H9 (cell line): ENCODE results near the gene MPL. TPM values are rescaled to one million over a fixed set of nuclear protein-coding genes. Genes with fewer than 3 reads are reported as not detected.

Experiments used
- DNase-seq: peaks from one replicate; pipeline ENCODE4 v3.0.0-alpha.2; 2017
- H2AFZ ChIP-seq: one replicate; pipeline ENCODE4 v1.6.1; 2013; ENCODE audit warnings: mild to moderate bottlenecking, low read length, control low read depth, moderate library complexity
- H2AK5ac ChIP-seq: 2 replicates; pipeline ENCODE4 v1.6.1; 2013; ENCODE audit warnings: low read length, control low read depth, mixed read lengths; ENCODE audit not compliant: insufficient read length
- H2BK120ac ChIP-seq: one replicate; pipeline ENCODE4 v1.6.1; 2013; ENCODE audit warnings: low read depth, mild to moderate bottlenecking, low read length, control low read depth, inconsistent platforms; ENCODE audit not compliant: poor library complexity, severe bottlenecking
- H2BK12ac ChIP-seq: 2 replicates; pipeline ENCODE4 v1.6.1; 2013; ENCODE audit warnings: low read length, control low read depth, mixed read lengths, low read depth; ENCODE audit not compliant: insufficient read length
- H2BK15ac ChIP-seq: 2 replicates; pipeline ENCODE4 v1.6.1; 2013; ENCODE audit warnings: low read depth, low read length, control low read depth
- H2BK20ac ChIP-seq: one replicate; pipeline ENCODE4 v1.6.1; 2013; ENCODE audit warnings: low read depth, mild to moderate bottlenecking, low read length, control low read depth, inconsistent platforms; ENCODE audit not compliant: poor library complexity, severe bottlenecking
- H2BK5ac ChIP-seq: 2 replicates; pipeline ENCODE4 v1.6.1; 2013; ENCODE audit warnings: low read length, control low read depth, mixed read lengths; ENCODE audit not compliant: insufficient read length
- H3K14ac ChIP-seq: 2 replicates; pipeline ENCODE4 v1.6.1; 2013; ENCODE audit warnings: low read length, control low read depth; ENCODE audit not compliant: insufficient read depth
- H3K18ac ChIP-seq: 2 replicates; pipeline ENCODE4 v1.6.1; 2013; ENCODE audit warnings: low read depth, mild to moderate bottlenecking, mixed read lengths, low read length, control low read depth; ENCODE audit not compliant: insufficient read length
- H3K23ac ChIP-seq: 2 replicates; pipeline ENCODE4 v1.6.1; 2013; ENCODE audit warnings: low read length, control low read depth, mixed read lengths, low read depth; ENCODE audit not compliant: insufficient read length
- H3K23me2 ChIP-seq: 2 replicates; pipeline ENCODE4 v1.6.1; 2013; ENCODE audit warnings: low read depth, mild to moderate bottlenecking, mixed read lengths, low read length, control low read depth; ENCODE audit not compliant: insufficient read length, poor library complexity, severe bottlenecking
- H3K27ac ChIP-seq: 2 replicates; pipeline ENCODE4 v1.5.1; 2013; ENCODE audit warnings: low read length, control low read depth, mixed read lengths, low read depth; ENCODE audit not compliant: insufficient read length
- H3K27me3 ChIP-seq: 2 replicates; pipeline ENCODE4 v1.6.1; 2013; ENCODE audit warnings: low read length, control low read depth, inconsistent platforms; ENCODE audit not compliant: insufficient read depth
- H3K4ac ChIP-seq: 2 replicates; pipeline ENCODE4 v1.6.1; 2013; ENCODE audit warnings: low read depth, mild to moderate bottlenecking, control low read depth, inconsistent platforms, low read length, moderate library complexity
- H3K4me1 ChIP-seq: 2 replicates; pipeline ENCODE4 v1.6.1; 2013; ENCODE audit warnings: low read length, control low read depth, inconsistent platforms; ENCODE audit not compliant: insufficient read depth
- H3K4me2 ChIP-seq: 2 replicates; pipeline ENCODE4 v1.6.1; 2013; ENCODE audit warnings: low read length, control low read depth, mixed read lengths; ENCODE audit not compliant: insufficient read length, insufficient read depth
- H3K56ac ChIP-seq: 2 replicates; pipeline ENCODE4 v1.6.1; 2013; ENCODE audit warnings: low read depth, mild to moderate bottlenecking, mixed read lengths, low read length, control low read depth; ENCODE audit not compliant: insufficient read length
- H3K79me1 ChIP-seq: 2 replicates; pipeline ENCODE4 v1.6.1; 2013; ENCODE audit warnings: low read depth, mild to moderate bottlenecking, moderate library complexity, low read length, control low read depth, inconsistent platforms; ENCODE audit not compliant: insufficient read depth, poor library complexity, severe bottlenecking
- H3K79me2 ChIP-seq: 2 replicates; pipeline ENCODE4 v1.6.1; 2013; ENCODE audit warnings: low read length, control low read depth, inconsistent platforms; ENCODE audit not compliant: insufficient read depth
- H3K9ac ChIP-seq: 2 replicates; pipeline ENCODE4 v1.6.1; 2013; ENCODE audit warnings: low read length, control low read depth, mixed read lengths; ENCODE audit not compliant: insufficient read length; ENCODE audit errors: extremely low read depth
- H3K9me3 ChIP-seq: one replicate; pipeline ENCODE4 v1.6.1; 2013; ENCODE audit warnings: low read depth, low read length, inconsistent platforms; ENCODE audit not compliant: control insufficient read depth
- H3T11ph ChIP-seq: one replicate; pipeline ENCODE4 v1.6.1; 2013; ENCODE audit warnings: mild to moderate bottlenecking, low read length, control low read depth, inconsistent platforms
- H4K20me1 ChIP-seq: one replicate; pipeline ENCODE4 v1.6.1; 2013; ENCODE audit not compliant: control insufficient read depth, insufficient read length, insufficient read depth
- H4K5ac ChIP-seq: 2 replicates; pipeline ENCODE4 v1.6.1; 2013; ENCODE audit warnings: low read depth, mild to moderate bottlenecking, mixed read lengths, low read length, control low read depth; ENCODE audit not compliant: insufficient read length
- H4K8ac ChIP-seq: replicated peaks from 2 replicates; pipeline ENCODE4 v1.6.1; 2013; ENCODE audit warnings: low read length, control low read depth, mixed read lengths, low read depth; ENCODE audit not compliant: insufficient read length
- H4K91ac ChIP-seq: 2 replicates; pipeline ENCODE4 v1.6.1; 2013; ENCODE audit warnings: low read depth, mild to moderate bottlenecking, moderate library complexity, mixed read lengths, low read length, control low read depth; ENCODE audit not compliant: insufficient read length
- H3K27ac Mint-ChIP-seq, 3 experiments: 2 replicates in 2 of 3; 3 replicates in 1 of 3; pipeline ENCODE4 v1.8.0; 2020 to 2021; ENCODE audit warnings: mixed read lengths in 3 of 3, mild to moderate bottlenecking in 1 of 3, moderate library complexity in 1 of 3
- H3K27me3 Mint-ChIP-seq: 2 replicates; pipeline ENCODE4 v1.8.0; 2021; ENCODE audit warnings: low read depth, mild to moderate bottlenecking, moderate library complexity, mixed read lengths
- H3K36me3 Mint-ChIP-seq, 3 experiments: 2 replicates in 2 of 3; 3 replicates in 1 of 3; pipeline ENCODE4 v1.8.0; 2020 to 2021; ENCODE audit warnings: low read depth in 3 of 3, mixed read lengths in 3 of 3; ENCODE audit not compliant: insufficient read depth in 1 of 3
- H3K4me1 Mint-ChIP-seq, 2 experiments: 2 replicates each; pipeline ENCODE4 v1.8.0; 2020; ENCODE audit warnings: mixed read lengths in 2 of 2
- H3K4me3 Mint-ChIP-seq, 2 experiments: 2 replicates in 1 of 2; 3 replicates in 1 of 2; pipeline ENCODE4 v1.8.0; 2020 to 2021; ENCODE audit warnings: mild to moderate bottlenecking in 2 of 2, mixed read lengths in 2 of 2, moderate library complexity in 1 of 2
- H3K9me3 Mint-ChIP-seq, 2 experiments: 2 replicates in 1 of 2; 3 replicates in 1 of 2; pipeline ENCODE4 v1.8.0; 2020; ENCODE audit warnings: mild to moderate bottlenecking in 2 of 2, mixed read lengths in 2 of 2, moderate library complexity in 1 of 2
- WGBS: extraction: QIAGEN DNeasy Blood & Tissue Kit; methylation state at CpG from one replicate; pipeline ENCODE4 v1.1.7; 2013; ENCODE audit warnings: missing lambda C conversion rate, low lambda C conversion rate, mixed read lengths; ENCODE audit not compliant: insufficient read length; ENCODE audit errors: extremely low coverage; 5-methylcytosine and 5-hydroxymethylcytosine counted together
- total RNA-seq: library from RNA; stranded (reverse); gene quantifications from 2 replicates; pipeline ENCODE4 v1.2.1, GENCODE V29; 2021
- TF ChIP-seq, protein P1 (sequence below): fragments of 200-600 bp; sonication (generic); conservative IDR thresholded peaks from 3 replicates; pipeline ENCODE4 v1.8.0; 2021; ENCODE audit warnings: antibody characterized with exemption, mild to moderate bottlenecking

MPL gene
- total RNA-seq, 1 experiment from 2014 or later: not detected

- TF ChIP-seq, protein P1, sequence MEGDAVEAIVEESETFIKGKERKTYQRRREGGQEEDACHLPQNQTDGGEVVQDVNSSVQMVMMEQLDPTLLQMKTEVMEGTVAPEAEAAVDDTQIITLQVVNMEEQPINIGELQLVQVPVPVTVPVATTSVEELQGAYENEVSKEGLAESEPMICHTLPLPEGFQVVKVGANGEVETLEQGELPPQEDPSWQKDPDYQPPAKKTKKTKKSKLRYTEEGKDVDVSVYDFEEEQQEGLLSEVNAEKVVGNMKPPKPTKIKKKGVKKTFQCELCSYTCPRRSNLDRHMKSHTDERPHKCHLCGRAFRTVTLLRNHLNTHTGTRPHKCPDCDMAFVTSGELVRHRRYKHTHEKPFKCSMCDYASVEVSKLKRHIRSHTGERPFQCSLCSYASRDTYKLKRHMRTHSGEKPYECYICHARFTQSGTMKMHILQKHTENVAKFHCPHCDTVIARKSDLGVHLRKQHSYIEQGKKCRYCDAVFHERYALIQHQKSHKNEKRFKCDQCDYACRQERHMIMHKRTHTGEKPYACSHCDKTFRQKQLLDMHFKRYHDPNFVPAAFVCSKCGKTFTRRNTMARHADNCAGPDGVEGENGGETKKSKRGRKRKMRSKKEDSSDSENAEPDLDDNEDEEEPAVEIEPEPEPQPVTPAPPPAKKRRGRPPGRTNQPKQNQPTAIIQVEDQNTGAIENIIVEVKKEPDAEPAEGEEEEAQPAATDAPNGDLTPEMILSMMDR: no peak
- peaks cover 31 to 50% of the 10 kb centered on the region in 2 experiments for H3K4me1 Mint-ChIP-seq
- Histone ChIP-seq H3K23ac (no peak overlapping the region), H3K14ac (peak overlapping the region; percentile 60; the same call in 1 of the 2 replicates), H3T11ph (no peak overlapping the region), H2AFZ (peak overlapping the region; percentile 19), H2BK5ac (no peak overlapping the region), H2BK15ac (no peak overlapping the region), H3K79me1 (no peaks in the 10 kb centered on the region), H4K91ac (no peak overlapping the region), H3K4ac (no peak overlapping the region), H2BK12ac (no peak overlapping the region), H2BK20ac (no peak overlapping the region), H4K20me1 (no peaks in the 10 kb centered on the region), H3K9me3 (no peaks in the 10 kb centered on the region), H4K5ac (no peak overlapping the region), H4K8ac (no peak overlapping the region), H3K23me2 (peaks cover 10% of the 10 kb centered on the region), H3K27ac (peak overlapping the region; percentile 41), H2BK120ac (no peak overlapping the region), H3K79me2 (no peaks in the 10 kb centered on the region), H3K27me3 (peaks cover 4% of the 10 kb centered on the region), H2AK5ac (no peak overlapping the region), H3K18ac (peak overlapping the region; percentile 59), H3K4me2 (peak overlapping the region; percentile 77), H3K4me1 (peaks cover 5% of the 10 kb centered on the region), H3K56ac (no peak overlapping the region), H3K9ac (peak overlapping the region; percentile 39)
- peak overlapping the region; percentile 92 to 100 (median 100) for H3K27ac Mint-ChIP-seq
- H3K36me3 Mint-ChIP-seq: peaks cover 0 to 2% (median 0%) of the 10 kb centered on the region in 3 experiments; a peak in 1 of 7 replicates
- DNase-seq: no peak
- H3K9me3 Mint-ChIP-seq: no peaks in the 10 kb centered on the region
- peaks cover 16% of the 10 kb centered on the region for H3K27me3 Mint-ChIP-seq
- peak overlapping the region; percentile 83 to 84 for H3K4me3 Mint-ChIP-seq
- no CpG with 5 or more reads among the region's 11 CpGs for WGBS
Observed at GRCh38 chr1:43349594-43350306, 12.1 kb downstream of the MPL start.
